ENCODE measurements around the gene TUT7.
"Not testable (repeated sequence)": the region's sequence is repeated elsewhere in the genome, so short reads cannot be mapped to it uniquely, and the experiment has no call there.

The TUT7 gene, protein sequence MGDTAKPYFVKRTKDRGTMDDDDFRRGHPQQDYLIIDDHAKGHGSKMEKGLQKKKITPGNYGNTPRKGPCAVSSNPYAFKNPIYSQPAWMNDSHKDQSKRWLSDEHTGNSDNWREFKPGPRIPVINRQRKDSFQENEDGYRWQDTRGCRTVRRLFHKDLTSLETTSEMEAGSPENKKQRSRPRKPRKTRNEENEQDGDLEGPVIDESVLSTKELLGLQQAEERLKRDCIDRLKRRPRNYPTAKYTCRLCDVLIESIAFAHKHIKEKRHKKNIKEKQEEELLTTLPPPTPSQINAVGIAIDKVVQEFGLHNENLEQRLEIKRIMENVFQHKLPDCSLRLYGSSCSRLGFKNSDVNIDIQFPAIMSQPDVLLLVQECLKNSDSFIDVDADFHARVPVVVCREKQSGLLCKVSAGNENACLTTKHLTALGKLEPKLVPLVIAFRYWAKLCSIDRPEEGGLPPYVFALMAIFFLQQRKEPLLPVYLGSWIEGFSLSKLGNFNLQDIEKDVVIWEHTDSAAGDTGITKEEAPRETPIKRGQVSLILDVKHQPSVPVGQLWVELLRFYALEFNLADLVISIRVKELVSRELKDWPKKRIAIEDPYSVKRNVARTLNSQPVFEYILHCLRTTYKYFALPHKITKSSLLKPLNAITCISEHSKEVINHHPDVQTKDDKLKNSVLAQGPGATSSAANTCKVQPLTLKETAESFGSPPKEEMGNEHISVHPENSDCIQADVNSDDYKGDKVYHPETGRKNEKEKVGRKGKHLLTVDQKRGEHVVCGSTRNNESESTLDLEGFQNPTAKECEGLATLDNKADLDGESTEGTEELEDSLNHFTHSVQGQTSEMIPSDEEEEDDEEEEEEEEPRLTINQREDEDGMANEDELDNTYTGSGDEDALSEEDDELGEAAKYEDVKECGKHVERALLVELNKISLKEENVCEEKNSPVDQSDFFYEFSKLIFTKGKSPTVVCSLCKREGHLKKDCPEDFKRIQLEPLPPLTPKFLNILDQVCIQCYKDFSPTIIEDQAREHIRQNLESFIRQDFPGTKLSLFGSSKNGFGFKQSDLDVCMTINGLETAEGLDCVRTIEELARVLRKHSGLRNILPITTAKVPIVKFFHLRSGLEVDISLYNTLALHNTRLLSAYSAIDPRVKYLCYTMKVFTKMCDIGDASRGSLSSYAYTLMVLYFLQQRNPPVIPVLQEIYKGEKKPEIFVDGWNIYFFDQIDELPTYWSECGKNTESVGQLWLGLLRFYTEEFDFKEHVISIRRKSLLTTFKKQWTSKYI (N-terminal part only)

DNA sequence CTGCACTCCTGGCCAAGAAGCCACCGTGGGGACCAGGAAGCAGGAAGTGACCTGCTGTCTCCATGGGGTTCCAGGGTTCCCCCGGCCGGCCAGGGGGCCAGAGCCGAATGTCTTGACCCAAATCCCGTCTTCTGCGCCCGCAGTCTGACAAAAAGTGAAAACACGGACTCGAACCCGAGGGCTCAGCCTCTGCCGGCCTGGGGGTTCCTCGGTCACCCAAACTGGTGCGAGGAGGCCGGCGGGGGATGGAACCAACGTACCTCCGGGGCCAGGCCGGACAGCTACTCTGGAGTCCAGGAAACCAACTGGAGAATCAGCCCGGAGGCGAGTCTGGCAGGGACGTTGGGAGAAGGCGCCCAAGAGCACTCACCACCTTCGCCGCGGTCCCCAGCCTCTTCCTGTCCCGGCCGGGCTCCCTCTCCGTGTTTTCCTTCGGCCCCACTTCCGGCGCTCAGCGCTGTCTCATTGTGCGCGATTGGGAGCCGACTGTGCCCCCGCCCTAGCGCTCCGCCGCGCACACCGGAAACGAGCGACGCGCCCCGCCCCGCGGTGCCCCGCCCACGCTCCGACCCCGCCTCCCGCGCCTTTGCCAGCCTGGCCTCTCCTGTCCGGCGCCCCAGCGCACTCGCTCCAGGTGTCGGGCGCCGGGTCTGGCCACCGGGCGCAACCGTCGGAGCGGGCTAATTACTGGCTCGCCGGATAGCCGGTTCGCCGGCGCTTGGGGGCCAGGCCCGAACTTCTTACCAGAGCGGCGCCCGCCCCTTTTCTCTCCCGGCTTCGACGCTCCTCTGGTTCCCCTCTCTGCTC lies at the start of gene TUT7:
Gene TUT7 (minus strand): TSS at position 400 of the 807 bp plus-strand sequence. CDS start 1,211 bp downstream, outside the sequence.
- peak; percentile 81 to 90 for DNase-seq (ENCODE audit: low read depth in 2 of 2)

DNA sequence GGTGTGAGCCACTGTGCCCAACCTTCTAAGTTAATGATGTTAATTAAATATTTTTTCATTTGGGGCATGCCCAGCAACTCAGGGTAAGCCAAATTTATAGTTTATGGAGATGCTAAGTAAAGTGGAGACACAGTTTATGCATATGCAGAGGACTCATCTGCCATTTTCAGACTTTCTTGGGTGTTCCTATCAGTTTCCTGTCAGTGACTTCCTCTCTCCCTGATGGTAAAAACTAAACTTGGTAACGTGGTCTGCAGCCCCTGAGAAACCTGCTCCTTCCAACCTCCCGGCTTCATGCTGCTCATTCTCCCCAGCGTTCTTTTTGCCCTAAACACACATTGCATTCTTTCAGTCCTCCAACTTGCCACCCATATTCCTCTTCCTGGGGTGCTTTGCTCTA lies 48.4 kb upstream of the TUT7 start:
- no peak for DNase-seq (ENCODE audit: low read depth in 2 of 2)

DNA sequence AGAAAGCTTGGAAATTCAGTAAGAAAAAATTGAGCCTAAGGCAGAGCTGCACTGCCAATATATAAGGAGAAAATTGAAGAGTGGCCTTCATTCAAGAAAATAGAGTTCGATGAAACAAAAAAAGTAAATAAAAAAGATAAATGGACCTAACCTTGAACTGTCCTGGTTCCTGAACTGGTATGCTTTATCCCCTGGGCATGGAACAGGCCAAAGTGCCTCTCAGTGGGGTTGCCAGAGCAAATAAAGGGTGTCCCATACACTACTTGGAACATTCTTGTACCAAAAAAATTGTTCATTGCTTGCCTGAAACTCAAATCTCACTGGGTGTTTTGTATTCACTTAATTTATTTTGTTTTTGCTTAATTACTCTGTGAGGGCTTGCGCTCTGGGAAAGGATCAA lies 42.2 kb upstream of the TUT7 start:
- no peak for DNase-seq (ENCODE audit: low read depth in 2 of 2)

DNA sequence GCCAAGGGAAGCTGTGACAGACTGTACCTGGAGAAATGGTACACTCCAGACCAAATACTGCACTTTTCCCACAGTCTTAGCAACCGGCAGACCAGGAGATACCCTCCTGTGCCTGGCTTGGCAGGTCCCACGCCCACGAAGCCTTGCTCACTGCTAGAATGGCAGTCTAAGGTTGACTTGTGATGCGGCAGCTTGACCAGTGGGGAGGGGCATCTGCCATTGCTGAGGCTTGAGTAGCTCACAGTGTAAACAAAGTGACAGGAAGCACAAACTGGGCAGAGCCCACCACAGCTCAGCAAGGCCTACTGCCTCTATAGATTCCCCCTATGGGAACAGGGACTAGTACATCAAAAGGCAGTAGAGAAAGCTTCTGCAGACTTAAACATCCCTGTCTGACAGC lies 36.0 kb upstream of the TUT7 start:
- DNase-seq (ENCODE audit: low read depth in 2 of 2), result not testable (repeated sequence)

DNA sequence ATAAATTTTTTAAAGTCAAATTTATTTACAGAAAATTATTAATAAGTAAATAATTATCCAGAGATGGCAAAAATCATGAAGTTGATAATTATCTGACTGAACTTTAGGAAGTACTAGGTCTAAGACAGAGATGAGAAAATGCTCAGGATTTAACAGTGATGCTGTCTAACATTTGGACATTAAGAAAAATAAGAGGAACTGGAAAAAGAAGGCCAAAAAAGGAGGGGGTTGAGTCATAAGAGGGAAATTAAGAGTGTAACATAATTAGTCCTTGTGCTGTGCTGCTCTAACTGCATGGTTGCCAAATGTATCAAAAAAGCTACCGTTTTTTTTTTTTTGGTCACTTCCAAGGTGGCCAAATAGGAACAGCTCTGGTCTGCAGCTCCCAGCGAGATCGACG lies 35.4 kb upstream of the TUT7 start:
- no peak for DNase-seq (ENCODE audit: low read depth in 2 of 2)

DNA sequence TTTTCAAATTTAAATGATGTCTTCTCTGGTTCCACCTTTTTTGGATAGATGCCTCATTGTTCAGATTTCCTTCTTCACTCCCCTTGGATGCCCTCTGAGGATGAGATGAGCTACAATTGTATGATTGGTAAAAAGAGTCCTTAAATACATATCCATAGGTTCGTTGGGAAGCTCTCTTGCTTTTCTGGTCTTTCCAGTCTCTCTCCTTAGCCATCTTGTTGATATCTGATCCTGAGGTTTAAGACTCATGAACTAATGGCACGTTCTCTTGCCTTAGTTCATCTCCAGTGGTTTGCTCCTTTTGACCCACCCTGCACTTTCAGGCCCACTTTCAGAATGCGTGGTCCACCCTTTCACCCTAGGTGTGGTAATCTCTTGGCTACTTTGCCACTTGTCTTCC lies 33.2 kb upstream of the TUT7 start:
- no peak for DNase-seq (ENCODE audit: low read depth in 2 of 2)

DNA sequence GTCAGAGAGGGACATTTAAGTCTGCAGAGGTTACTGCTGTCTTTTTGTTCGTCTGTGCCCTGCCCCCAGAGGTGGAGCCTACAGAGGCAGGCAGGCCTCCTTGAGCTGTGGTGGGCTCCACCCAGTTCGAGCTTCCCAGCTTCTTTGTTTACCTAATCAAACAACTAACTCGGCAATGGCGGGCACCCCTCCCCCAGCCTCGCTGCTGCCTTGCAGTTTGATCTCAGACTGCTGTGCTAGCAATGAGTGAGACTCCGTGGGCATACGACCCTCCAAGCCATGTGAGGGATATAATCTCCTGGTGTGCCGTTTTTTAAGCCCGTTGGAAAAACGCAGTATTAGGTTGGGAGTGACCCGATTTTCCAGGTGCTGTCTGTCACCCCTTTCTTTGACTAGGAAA lies 28.8 kb upstream of the TUT7 start:
- not testable (repeated sequence) for DNase-seq (ENCODE audit: low read depth in 2 of 2)

DNA sequence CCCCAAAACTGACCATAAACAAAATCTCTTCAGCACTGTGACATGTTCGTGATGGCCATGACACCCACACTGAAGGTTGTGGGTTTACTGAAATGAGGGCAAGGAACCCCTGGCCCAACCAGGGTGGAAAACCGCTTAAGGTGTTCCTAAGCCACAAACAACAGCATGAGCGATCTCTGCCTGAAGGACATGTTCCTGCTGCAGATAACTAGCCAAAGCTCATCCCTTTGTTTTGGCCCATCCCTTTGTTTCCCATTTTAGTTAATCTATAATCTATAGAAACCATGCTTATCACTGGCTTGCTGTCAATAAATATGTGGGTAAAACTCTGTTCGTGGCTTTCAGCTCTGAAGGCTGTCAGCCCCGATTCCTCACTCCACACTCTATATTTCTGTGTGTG lies 21.8 kb upstream of the TUT7 start:
- no peak for DNase-seq (ENCODE audit: low read depth in 2 of 2)

DNA sequence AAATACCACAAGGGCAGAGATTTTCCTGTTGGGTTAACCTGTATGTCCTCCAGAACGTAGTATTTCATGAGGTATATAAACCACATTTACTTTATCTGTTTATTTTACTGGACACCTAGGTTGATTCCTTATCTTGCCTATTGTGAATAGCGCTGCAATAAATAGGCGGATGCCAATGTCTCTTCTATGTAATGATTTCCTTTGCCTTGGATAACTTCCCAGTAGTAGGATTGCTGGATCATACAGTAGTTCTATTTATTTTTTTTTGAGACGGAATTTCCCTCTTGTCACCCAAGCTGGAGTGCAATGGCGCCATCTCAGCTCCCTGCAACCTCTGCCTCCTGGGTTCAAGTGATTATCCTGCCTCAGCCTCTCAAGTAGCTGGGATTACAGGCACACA lies 15.6 kb upstream of the TUT7 start:
- DNase-seq (ENCODE audit: low read depth in 2 of 2), result no peak

DNA sequence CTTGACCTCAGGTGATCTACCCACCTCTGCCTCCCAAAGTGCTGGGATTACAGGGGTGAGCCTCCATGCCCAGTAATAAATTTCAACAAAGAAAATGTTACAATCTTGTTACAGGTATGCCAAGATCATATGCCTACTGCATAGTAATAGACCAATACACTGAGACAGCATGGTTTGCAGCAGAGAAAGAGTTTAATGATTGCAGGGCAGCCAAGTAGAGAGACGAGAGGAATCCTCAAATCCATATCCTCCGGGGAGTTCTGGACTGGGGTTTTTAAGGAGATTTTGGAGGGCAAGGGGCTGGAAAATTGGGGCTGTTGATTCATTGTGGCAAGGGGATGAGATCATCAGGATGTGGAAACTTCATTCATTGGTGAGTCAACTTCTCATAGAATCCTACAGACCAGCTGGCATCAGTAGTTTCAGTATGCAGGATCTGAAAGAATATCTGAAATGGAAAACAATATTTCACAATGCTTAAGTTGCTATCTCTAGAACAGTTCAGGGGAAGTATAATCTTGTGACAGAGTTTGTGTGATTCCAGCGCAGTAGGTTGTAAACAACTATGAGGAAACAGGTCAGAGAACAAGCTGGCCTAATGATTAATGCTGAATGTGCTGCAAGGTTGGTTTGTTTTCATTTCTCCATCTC lies 14.8 kb upstream of the TUT7 start:
- no peak for DNase-seq (ENCODE audit: low read depth in 2 of 2)

DNA sequence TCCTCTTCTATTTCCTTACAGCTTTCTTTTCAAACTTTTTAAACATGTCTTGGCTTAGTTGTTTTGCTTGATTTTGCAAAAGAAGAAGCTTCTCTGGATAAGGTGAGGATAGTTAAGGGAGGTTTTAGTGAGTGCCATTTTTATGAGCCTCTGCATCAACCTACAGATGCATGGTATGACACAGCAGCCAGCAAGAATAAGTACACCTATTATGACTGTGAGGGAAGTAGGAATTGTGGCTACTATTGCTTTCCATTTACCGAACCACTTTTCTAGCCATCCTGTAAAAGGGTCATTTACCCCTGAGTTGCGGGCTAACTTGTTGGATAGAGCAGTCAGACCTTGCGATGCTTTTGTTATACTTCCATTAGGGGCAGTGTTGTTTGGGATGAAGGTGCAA lies 7.0 kb upstream of the TUT7 start:
- DNase-seq (ENCODE audit: low read depth in 2 of 2), result no peak

DNA sequence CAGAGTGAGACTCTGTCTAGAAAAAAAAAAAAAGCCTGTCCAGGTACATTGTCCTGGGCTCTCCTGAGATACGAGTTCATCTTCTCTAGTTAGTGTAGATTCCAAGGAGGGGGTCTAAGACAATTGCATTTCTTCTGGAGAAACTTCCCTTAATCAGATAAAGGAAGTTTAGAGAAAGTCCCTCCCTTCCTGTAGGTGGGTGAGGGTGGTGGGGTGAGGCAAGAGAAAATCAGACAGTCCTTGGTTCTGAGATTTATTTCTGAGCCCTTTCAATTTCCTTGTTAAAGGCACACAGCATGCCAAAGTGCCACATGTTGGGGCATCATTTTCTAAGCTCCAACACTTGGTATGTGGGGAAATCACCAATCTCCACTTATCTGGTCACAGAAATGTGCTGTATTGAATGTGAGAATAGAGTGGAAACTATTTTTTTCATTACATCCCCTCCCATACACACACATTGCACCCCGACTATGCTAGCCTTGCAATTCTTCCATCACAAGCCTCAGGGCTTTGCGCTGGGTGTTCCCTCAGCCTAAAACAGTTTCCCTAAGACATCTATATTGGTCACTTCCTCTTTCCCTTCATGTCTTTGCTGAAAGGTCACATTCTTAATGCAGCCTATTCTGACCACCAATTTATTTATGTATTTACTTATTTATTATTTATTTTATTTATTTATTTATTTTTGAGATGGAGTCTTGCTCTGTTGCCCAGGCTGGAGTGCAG lies 5.1 kb upstream of the TUT7 start:
- DNase-seq (ENCODE audit: low read depth in 2 of 2), result no peak

DNA sequence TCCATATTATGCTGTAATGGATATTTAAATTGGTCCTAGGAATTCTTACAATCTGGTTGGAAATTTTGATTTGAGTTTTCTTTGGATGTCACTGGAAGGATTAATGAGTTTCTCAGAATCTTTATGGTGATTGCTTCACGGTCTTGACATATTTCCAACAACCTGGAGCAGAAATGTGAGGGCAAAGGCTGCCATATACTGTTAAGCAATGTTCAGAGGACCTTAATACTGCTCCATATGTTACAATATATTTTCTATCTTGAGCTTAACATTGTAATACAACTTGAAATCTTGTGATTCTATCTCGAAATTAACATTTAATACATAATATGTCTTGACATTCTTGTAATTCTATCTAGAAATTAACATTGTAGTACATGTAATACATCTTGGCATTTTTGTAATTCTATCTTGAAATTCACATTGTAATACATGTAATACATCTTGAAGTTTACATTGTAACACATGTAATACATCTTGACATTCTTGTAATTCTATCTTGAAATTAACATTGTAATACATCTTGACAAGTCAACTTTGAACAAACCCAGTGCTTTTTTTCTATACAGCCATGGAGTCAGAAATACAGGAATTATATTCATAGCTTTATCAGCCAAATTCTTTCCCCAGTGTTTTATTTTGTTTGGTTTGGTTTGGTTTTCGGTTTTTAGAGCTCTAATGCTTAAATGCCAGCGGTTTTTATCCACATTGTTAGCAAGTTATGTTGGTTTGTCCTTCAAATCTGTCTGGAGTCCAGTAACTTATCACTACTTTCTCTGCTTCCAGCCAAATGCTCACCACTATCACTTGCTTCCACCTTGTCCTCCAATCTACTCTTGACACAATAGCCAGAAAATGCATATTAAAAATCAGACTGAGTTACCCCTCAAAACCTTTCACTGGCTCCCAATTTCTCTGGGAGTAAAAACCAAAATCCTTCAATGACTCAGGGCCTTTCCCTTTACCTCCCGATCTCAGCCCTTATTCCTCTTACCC lies 3.0 kb upstream of the TUT7 start:
- no peak for DNase-seq (ENCODE audit: low read depth in 2 of 2)

DNA sequence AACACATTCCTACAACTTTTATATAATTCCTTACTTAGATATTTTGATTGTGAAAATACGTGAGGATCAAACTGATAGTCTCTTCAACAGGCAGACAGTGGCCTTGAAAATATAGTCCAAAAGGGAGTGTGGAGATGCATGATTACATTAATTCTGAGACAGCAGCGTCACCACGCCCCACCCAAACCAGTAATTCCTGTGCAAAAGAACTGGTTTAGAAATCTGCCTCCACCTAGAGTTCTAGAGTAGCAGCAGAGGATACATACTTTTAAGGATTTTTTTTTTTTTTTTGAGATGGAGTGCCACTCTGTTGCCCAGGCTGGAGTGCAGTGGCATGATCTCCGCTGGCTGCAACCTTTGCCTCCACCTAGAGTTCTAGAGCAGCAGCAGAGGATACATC lies 1.6 kb upstream of the TUT7 start:
- no peak for DNase-seq (ENCODE audit: low read depth in 2 of 2)

DNA sequence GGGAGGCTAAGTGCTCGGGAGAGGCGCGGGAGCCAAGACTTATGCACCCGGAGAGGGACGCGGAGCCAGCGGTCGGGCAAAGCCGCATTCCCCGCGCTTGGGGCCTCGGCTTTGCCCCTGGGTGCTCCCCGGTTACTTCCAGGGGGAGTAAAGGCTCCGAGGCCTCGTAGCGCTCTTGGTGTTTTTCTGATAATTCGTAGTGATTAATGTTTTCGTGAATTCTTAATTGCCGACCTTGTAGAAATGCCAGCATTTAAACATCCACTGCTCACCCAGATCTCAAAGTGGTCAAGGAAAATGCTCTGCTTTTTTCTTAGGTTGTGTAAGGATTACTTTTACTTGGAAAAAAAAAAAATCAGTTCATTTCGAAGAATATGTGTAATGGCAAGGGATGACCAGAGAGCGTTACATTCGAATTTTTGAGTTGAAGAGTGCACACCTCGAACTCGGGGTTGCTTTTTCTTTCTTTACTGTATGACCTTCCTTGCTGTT lies 654 bp upstream of the TUT7 start:
- no peak for DNase-seq (ENCODE audit: low read depth in 2 of 2)

DNA sequence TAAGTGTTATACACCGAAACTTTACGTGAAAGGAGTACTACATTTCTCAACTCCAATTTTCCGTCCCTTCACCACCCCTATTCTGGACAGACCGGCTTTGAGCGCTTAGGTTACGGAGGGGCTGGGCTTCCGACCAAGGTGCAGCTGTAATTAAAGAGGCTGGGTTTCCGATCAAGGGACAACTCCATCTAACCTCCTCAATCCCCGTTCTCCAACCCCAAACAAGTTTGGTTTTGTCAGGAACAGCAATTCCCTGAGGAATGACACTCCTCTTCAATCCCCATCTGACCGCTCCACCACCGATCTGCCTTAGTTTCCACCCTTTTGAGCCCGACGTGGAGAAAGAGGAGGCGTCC lies 577 bp downstream of the TUT7 start:
- DNase-seq (ENCODE audit: low read depth in 2 of 2), result no peak

DNA sequence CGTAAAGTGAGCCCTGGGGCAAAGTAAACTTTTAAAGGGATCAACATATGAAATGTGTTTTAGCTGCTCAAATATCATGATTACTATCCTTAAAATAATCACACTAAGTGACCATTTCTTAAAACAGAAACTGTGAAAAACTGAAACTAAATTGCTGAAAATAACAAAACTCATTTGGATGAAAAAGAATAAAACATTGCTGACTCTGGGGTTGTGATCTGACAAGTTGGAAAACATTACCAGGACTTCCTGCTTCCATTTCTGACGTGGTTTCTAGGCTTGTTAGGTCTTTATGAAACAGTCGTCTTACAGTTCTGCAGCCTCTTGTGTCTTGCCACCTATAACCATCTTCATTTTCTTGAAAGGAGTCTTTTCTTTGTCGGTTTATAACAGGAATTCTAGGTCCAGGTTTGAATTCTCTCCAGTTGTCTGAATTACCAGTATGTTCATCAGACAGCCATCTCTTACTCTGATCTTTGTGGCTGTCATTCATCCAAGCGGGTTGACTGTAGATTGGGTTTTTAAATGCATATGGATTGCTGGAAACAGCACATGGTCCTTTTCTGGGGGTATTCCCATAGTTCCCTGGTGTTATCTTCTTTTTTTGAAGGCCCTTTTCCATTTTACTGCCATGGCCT lies 1.7 kb downstream of the TUT7 start:
- DNase-seq (ENCODE audit: low read depth in 2 of 2), result no peak

DNA sequence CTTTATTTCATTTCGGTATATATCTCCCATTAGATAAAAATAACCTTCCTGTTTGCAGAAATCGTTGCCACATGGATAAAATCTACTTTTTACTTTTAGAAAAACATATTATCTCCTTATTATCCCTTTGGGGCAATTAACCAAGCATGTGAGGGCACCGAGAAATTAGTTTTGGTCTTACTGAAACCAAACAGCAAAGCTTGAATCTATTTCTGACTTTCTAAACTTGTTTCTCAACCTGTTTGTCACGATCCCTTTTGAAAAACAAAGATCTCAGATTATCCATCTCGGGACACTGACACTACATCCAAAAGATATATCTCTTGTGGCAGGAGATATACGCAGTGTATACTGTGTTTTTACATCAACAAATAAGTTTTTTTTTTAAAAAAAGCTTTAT lies 2.3 kb downstream of the TUT7 start:
- DNase-seq (ENCODE audit: low read depth in 2 of 2), result no peak
